HG02884 (cell line): ENCODE results near the gene PRAMEF12.
"Not testable (repeated sequence)": the region's sequence is repeated elsewhere in the genome, so short reads cannot be mapped to it uniquely, and the experiment has no call there.

Experiments used
- ATAC-seq: cut with Tn5 transposase; IDR thresholded peaks from one replicate; pipeline ENCODE4 v1.9.1; 2021; ENCODE audit warnings: mild to moderate bottlenecking, moderate library complexity; ENCODE audit not compliant: unreplicated experiment

The PRAMEF12 gene

GRCh38 chr1:12769976-12770505 is 3.5 kb upstream of the PRAMEF12 start:
- no peak for ATAC-seq

DNA sequence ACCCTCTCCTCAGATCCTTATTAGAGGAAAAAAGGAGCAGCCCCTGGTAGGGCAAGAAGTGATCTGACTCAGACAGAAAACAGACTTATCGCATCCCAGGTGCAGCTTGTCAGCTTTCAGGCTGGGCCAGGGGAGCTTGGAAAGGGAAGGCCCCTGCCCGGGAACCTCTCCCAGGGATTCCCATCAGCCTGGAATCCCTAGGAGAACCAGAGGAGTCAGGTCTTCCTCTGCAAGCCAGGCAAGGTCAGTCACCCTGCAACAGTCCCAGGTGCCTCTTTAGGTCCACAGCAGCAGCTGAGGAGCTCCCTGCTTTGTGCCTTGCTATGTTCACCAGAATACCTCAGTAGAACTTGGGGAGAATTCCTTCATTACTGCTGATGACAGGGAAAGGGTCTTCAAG is 2.9 kb upstream of the PRAMEF12 start:
- no peak for ATAC-seq

DNA sequence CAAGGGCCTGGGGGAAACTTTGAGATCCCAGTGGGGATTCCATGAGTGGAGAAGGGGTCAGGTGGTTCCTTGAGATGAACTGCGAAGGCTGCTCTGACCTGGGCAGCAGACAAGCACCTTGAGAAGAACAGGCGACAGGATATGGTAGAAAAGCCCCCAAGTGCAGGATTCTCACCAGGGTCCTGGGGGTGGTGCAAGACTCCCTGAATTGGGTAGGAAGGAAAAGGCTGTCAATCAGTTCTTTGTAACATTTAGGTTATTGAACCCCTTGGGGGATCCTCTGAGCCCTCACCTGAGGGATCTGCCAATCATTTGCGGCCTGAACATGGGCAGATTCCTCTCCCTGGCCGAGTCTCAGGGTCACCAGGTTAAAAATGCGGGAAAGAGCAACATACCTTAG is 2.4 kb upstream of the PRAMEF12 start:
- ATAC-seq = no peak

DNA sequence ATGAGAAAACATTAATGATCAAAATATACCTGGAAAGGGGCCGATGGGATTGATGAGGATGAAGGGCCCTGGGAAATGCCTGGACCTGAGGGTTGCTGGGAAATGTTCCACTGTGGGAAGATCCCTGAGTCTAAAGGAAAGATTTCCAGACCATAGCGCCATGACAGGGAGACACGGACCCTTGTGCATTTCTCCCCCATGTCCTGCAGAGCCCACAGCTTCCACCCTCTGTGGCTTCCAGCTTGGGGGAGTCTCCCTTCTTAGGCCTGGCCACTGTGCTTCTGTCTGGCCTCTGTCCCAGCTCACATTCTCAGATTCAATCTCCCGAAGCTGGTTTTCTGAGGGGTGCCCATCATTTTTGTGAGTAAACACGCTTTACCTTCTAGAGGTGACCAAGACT is 1.0 kb upstream of the PRAMEF12 start:
- ATAC-seq = no peak

DNA sequence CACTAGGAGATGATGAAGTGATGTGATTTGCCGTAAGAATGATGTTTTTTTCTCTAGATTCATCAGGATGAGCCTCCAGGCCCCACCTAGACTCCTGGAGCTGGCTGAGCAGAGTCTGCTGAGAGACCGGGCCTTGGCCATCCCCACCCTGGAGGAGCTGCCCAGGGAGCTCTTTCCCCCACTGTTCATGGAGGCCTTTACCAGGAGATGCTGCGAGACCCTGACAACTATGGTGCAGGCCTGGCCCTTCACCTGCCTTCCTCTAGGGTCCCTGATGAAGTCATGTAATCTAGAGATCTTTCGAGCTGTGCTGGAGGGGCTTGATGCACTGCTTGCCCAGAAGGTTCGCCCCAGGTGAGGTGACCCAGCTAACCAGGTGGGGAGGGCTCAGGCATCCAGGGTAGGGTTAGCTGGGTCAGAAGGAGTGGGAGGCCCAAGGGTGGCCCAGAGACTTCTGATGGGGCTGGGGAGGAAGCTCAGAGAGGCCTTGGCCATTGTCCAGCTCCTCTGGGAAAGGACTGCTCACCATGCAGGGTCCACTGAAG is 1.3 kb downstream of the PRAMEF12 start:
- no peak for ATAC-seq

DNA sequence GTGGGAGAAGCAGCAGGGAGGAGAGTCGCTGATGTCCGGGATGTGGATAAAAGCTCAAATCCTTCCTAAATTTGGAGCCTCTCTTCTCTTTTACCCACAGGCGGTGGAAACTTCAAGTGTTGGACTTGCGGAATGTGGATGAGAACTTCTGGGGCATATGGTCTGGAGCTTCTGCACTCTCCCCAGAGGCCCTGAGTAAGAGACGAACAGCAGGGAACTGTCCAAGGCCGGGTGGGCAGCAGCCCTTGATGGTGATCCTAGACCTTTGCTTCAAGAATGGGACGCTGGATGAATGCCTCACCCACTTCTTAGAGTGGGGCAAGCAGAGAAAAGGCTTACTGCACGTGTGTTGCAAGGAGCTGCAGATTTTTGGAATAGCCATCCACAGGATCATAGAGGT is 1.9 kb downstream of the PRAMEF12 start:
- no peak for ATAC-seq

DNA sequence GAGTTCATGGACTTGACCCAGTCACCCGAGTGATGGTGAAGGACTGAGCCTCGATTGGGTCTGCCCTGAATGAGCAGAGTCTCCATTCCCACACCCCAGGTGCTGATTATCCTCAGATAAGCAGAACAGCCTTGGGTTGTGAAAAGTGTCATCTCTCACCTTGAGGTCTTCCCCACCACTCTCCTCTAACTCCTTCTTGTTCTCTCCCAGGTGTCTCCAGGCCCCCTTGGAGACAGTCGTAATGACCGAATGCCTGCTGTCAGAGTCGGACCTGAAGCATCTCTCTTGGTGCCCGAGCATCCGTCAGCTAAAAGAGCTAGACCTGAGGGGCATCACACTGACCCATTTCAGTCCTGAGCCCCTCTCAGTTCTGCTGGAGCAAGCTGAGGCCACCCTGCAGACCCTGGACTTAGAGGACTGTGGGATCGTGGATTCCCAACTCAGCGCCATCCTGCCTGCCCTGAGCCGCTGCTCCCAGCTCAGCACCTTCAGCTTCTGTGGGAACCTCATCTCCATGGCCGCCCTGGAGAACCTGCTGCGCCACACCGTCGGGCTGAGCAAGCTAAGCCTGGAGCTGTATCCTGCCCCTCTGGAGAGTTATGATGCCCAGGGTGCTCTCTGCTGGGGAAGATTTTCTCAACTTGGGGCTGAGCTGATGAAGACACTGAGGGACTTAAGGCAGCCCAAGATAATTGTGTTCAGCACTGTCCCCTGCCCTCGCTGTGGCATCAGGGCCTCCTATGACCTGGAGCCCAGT is 3.4 kb downstream of the PRAMEF12 start:
- no peak for ATAC-seq

DNA sequence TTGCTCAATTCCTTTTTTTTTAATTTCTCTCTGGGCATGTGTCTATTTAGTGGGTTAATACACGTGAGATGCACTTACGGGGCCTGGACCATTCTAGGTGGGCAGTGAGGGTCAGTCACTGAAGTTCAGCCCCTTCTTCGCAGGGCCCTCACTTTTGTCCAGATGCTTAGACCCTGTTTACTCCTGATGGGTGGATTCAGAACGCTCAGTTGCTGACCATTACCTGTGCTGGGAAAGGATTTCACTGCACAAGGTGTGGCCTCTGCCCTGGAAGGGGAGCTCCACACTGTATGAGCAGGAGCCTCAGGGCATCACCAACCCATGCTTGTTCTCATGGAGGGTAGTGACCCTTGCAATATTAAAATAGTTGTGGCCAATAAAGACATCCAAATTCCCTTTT is 4.5 kb downstream of the PRAMEF12 start:
- ATAC-seq = no peak

- ATAC-seq = no peak
Measured at GRCh38 chr1:12778907-12779306, 5.4 kb downstream of the PRAMEF12 start.

DNA sequence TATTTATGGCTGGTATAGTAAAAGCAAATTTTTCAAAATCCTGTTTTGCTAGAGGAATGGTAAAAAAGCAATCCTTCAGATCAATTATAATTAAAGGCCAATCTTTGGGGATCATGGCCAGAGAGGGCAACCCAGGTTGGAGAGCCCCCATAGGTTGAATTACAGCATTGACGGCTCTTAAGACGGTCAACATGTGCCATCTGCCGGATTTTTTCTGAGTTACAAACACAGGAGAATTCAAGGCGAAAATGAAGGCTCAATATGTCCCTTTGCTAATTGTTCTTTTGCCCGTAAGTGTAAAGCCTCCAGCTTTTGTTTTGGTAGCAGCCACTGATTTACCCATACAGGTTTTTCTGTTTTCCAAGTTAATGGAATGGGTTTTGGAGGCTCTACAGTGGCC is 8.0 kb downstream of the PRAMEF12 start:
- ATAC-seq = not testable (repeated sequence)

DNA sequence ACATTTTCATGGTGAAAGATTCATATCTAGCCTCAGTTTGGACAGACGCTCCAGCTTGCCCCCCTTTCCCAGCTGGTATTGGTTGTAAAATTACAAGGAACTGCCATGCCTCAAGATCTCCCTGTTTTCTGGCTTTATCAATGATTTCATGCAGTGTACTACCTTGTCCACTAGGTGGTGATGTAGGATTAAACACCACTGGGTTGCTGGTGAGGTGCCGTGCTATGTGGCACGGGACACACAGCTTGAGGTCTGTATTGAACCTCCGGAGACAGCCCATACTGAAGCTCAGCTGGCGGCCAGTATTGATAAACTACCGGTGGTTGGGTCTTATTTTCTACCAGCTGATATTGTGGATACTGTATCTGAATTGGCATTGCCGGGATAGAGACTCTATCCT is 10.2 kb downstream of the PRAMEF12 start:
- not testable (repeated sequence) for ATAC-seq

- ATAC-seq = not testable (repeated sequence)
Measured at GRCh38 chr1:12784729-12785128, 11.2 kb downstream of the PRAMEF12 start.

GRCh38 chr1:12791097-12791496 is 17.6 kb downstream of the PRAMEF12 start, which contains the start of gene PRAMEF1:
PRAMEF1 (plus strand) TSS chr1:12791397; CDS start chr1:12793228, 1,831 bp downstream.
- not testable (repeated sequence) for ATAC-seq

GRCh38 chr1:12798911-12799310 is 25.4 kb downstream of the PRAMEF12 start:
- no peak for ATAC-seq

DNA sequence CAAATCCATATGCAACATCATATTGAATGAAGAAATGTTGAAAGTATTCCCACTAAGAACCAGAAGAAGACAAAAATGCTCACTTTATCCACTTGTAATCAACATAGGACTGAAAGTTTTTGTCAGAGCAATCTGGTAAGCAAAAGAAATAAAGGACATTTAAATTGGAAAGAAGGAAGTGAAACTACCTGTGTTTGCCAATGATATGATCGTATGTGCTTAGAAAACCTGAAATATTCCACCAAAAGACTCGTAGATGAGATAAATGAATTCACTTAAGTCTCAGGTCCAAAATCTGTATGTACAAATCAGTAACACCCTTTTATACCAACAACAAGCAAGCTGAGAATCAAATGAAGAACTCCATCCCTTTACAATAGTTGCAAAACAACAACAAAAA is 26.2 kb downstream of the PRAMEF12 start:
- ATAC-seq = no peak

GRCh38 chr1:12809933-12810332 is 36.4 kb downstream of the PRAMEF12 start:
- no peak for ATAC-seq

- no peak for ATAC-seq
Measured at GRCh38 chr1:12810691-12811408, 37.3 kb downstream of the PRAMEF12 start.

GRCh38 chr1:12811409-12811784 is 37.9 kb downstream of the PRAMEF12 start:
- ATAC-seq = no peak

DNA sequence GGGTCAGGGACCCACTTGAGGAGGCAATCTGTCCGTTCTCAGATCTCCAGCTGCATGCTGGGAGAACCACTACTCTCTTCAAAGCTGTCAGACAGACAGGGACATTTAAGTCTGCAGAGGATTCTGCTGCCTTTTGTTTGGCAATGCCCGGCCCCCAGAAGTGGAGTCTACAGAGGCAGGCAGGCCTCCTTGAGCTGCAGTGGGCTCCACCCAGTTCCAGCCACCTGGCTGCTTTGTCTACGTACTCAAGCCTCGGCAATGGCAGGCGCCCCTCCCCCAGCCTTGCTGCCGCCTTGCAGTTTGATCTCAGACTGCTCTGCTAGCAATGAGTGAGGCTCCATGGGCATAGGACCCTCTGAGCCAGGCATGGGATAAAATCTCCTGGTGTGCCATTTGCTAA is 45.5 kb downstream of the PRAMEF12 start:
- ATAC-seq = not testable (repeated sequence)
